ENCODE data around the gene LYZL1. TPM values are rescaled to one million over a fixed set of nuclear protein-coding genes. Genes with fewer than 3 reads are reported as not detected.

The LYZL1 gene
- total RNA-seq, 1 experiment from 2014 or later: not detected

DNA sequence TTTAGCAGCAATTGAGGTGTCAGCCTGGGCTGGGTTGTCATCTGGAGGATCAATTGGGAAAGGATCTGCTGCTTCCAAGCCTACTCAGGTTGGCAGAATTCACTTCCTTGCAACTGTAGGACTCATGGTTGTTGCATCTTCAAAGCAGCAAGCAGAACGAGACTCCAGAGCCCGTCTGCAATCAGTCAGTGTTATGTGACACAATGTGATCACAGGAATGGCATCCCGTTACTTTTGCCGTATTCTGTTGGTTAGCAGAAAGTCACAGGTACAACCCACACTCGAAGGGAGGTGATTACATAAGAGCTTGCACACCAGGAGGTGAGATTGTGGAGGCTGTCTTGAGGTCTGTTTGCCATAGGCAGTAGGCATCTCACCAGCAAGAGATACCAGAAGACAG, 15.4 kb upstream of the LYZL1 start (continued):
- TF ChIP-seq JAZF1 (CRISPR knock-in tag; IDR thresholded peaks at IDR 0.05) (no peak), ETV6 (CRISPR knock-in tag; IDR thresholded peaks at IDR 0.05) (no peak)
- TF ChIP-seq, protein P1, sequence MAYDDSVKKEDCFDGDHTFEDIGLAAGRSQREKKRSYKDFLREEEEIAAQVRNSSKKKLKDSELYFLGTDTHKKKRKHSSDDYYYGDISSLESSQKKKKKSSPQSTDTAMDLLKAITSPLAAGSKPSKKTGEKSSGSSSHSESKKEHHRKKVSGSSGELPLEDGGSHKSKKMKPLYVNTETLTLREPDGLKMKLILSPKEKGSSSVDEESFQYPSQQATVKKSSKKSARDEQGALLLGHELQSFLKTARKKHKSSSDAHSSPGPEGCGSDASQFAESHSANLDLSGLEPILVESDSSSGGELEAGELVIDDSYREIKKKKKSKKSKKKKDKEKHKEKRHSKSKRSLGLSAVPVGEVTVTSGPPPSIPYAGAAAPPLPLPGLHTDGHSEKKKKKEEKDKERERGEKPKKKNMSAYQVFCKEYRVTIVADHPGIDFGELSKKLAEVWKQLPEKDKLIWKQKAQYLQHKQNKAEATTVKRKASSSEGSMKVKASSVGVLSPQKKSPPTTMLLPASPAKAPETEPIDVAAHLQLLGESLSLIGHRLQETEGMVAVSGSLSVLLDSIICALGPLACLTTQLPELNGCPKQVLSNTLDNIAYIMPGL (CRISPR knock-in tag; IDR thresholded peaks at IDR 0.05): no peak
- TF ChIP-seq, protein P2, sequence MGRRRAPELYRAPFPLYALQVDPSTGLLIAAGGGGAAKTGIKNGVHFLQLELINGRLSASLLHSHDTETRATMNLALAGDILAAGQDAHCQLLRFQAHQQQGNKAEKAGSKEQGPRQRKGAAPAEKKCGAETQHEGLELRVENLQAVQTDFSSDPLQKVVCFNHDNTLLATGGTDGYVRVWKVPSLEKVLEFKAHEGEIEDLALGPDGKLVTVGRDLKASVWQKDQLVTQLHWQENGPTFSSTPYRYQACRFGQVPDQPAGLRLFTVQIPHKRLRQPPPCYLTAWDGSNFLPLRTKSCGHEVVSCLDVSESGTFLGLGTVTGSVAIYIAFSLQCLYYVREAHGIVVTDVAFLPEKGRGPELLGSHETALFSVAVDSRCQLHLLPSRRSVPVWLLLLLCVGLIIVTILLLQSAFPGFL (CRISPR knock-in tag; IDR thresholded peaks at IDR 0.05; ENCODE audit: borderline replicate concordance): no peak
- TF ChIP-seq, protein P3, sequence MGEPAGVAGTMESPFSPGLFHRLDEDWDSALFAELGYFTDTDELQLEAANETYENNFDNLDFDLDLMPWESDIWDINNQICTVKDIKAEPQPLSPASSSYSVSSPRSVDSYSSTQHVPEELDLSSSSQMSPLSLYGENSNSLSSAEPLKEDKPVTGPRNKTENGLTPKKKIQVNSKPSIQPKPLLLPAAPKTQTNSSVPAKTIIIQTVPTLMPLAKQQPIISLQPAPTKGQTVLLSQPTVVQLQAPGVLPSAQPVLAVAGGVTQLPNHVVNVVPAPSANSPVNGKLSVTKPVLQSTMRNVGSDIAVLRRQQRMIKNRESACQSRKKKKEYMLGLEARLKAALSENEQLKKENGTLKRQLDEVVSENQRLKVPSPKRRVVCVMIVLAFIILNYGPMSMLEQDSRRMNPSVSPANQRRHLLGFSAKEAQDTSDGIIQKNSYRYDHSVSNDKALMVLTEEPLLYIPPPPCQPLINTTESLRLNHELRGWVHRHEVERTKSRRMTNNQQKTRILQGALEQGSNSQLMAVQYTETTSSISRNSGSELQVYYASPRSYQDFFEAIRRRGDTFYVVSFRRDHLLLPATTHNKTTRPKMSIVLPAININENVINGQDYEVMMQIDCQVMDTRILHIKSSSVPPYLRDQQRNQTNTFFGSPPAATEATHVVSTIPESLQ (CRISPR knock-in tag; IDR thresholded peaks at IDR 0.05): no peak

DNA sequence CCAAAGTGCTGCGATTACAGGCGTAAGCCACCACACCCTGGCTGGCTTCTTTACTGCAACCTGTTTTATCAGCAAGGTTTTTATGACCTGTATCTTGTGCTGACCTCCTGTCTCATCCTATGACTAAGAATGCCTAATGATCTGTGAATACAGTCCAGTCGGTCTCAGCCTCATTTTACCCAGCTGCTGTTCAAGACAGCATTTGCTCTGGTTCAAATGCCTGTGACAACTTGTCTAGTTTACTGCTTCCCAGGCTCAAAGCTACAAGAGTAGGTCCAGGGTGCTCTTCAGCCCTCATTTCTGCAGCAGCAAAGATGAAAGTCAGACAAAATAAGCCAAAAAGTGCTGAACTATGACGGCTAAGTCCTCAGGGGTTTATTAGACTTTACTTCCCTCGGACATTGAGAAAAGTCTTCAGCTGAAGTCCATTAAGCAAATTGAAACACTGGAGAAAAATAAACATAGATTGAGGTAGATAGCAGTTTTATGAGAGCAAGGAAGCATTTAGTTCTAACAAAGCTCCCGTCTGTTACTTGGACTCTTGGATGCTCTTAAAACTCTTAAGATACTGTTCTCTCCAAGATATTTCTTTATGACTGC, 12.5 kb upstream of the LYZL1 start:
- POLR2A ChIA-PET: no interaction called here
- Mint-ChIP-seq H3K9me3 (peaks cover 11% of the 10 kb centered on the region), H3K36me3 (peaks cover 5% of the 10 kb centered on the region), H3K27ac (no peak overlapping the region), H3K4me1 (peaks cover 14% of the 10 kb centered on the region), H3K27me3 (ENCODE audit: low read depth) (no peaks in the 10 kb centered on the region), H3K4me3 (no peak overlapping the region)
- DNase-seq (ENCODE audit: low spot score) (no peak), ATAC-seq (no peak)
- CTCF ChIA-PET: no interaction called here
- TF ChIP-seq, protein P4, sequence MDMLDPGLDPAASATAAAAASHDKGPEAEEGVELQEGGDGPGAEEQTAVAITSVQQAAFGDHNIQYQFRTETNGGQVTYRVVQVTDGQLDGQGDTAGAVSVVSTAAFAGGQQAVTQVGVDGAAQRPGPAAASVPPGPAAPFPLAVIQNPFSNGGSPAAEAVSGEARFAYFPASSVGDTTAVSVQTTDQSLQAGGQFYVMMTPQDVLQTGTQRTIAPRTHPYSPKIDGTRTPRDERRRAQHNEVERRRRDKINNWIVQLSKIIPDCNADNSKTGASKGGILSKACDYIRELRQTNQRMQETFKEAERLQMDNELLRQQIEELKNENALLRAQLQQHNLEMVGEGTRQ (CRISPR knock-in tag; IDR thresholded peaks at IDR 0.05): no peak
- TF ChIP-seq SMAD3 (CRISPR knock-in tag; IDR thresholded peaks at IDR 0.05; ENCODE audit: borderline replicate concordance) (no peak), HMGA2 (CRISPR knock-in tag; IDR thresholded peaks at IDR 0.05) (no peak), ETV6 (CRISPR knock-in tag; IDR thresholded peaks at IDR 0.05) (no peak), ZNF317 (CRISPR knock-in tag; IDR thresholded peaks at IDR 0.05; ENCODE audit: borderline replicate concordance, low read depth) (no peak), ZNF219 (CRISPR knock-in tag; IDR thresholded peaks at IDR 0.05; ENCODE audit: borderline replicate concordance) (no peak), GRHL2 (CRISPR knock-in tag; IDR thresholded peaks at IDR 0.05; ENCODE audit: insufficient replicate concordance, severe bottlenecking) (no peak), MYBL2 (CRISPR knock-in tag; IDR thresholded peaks at IDR 0.05) (no peak), ZNF138 (CRISPR knock-in tag; conservative IDR thresholded peaks at IDR 0.05) (no peak), CREM (CRISPR knock-in tag; IDR thresholded peaks at IDR 0.05) (no peak)
- TF ChIP-seq, protein P5, sequence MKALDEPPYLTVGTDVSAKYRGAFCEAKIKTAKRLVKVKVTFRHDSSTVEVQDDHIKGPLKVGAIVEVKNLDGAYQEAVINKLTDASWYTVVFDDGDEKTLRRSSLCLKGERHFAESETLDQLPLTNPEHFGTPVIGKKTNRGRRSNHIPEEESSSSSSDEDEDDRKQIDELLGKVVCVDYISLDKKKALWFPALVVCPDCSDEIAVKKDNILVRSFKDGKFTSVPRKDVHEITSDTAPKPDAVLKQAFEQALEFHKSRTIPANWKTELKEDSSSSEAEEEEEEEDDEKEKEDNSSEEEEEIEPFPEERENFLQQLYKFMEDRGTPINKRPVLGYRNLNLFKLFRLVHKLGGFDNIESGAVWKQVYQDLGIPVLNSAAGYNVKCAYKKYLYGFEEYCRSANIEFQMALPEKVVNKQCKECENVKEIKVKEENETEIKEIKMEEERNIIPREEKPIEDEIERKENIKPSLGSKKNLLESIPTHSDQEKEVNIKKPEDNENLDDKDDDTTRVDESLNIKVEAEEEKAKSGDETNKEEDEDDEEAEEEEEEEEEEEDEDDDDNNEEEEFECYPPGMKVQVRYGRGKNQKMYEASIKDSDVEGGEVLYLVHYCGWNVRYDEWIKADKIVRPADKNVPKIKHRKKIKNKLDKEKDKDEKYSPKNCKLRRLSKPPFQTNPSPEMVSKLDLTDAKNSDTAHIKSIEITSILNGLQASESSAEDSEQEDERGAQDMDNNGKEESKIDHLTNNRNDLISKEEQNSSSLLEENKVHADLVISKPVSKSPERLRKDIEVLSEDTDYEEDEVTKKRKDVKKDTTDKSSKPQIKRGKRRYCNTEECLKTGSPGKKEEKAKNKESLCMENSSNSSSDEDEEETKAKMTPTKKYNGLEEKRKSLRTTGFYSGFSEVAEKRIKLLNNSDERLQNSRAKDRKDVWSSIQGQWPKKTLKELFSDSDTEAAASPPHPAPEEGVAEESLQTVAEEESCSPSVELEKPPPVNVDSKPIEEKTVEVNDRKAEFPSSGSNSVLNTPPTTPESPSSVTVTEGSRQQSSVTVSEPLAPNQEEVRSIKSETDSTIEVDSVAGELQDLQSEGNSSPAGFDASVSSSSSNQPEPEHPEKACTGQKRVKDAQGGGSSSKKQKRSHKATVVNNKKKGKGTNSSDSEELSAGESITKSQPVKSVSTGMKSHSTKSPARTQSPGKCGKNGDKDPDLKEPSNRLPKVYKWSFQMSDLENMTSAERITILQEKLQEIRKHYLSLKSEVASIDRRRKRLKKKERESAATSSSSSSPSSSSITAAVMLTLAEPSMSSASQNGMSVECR (CRISPR knock-in tag; IDR thresholded peaks at IDR 0.05; ENCODE audit: borderline replicate concordance): no peak
- TF ChIP-seq, protein P6, sequence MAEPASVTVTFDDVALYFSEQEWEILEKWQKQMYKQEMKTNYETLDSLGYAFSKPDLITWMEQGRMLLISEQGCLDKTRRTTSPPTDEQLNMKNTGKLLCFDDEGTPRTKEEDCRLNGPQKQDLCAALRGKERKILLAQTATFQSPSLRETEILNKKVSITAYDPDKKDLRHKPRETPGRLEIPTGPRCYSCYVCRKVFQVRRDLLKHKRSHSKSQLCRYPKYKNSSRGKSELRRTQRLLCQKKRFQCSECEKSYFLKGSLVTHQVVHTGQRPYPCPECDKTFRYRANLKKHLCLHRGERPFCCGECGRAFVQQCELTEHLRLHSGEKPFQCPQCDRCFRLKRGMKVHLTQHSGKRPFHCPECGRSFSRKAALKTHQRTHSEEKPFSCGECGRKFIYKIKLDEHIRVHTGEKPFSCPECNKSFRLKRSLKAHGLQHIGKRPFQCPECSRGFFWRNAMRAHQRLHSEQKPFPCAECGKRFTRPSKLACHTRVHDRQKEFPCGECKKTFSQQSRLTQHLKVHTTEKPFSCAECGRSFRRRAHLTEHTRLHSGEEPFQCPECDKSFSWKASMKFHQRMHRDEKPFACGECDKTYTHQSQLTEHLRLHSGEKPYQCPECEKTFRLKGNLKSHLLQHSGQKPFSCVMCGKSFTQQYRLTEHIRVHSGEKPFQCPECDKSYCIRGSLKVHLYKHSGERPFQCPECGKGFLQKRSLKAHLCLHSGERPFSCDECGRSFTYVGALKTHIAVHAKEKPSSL (CRISPR knock-in tag; conservative IDR thresholded peaks at IDR 0.05): no peak
- TF ChIP-seq, protein P7, sequence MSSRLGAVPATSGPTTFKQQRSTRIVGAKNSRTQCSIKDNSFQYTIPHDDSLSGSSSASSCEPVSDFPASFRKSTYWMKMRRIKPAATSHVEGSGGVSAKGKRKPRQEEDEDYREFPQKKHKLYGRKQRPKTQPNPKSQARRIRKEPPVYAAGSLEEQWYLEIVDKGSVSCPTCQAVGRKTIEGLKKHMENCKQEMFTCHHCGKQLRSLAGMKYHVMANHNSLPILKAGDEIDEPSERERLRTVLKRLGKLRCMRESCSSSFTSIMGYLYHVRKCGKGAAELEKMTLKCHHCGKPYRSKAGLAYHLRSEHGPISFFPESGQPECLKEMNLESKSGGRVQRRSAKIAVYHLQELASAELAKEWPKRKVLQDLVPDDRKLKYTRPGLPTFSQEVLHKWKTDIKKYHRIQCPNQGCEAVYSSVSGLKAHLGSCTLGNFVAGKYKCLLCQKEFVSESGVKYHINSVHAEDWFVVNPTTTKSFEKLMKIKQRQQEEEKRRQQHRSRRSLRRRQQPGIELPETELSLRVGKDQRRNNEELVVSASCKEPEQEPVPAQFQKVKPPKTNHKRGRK (CRISPR knock-in tag; IDR thresholded peaks at IDR 0.05; ENCODE audit: borderline replicate concordance): no peak
- TF ChIP-seq, protein P8, sequence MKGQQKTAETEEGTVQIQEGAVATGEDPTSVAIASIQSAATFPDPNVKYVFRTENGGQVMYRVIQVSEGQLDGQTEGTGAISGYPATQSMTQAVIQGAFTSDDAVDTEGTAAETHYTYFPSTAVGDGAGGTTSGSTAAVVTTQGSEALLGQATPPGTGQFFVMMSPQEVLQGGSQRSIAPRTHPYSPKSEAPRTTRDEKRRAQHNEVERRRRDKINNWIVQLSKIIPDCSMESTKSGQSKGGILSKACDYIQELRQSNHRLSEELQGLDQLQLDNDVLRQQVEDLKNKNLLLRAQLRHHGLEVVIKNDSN (CRISPR knock-in tag; IDR thresholded peaks at IDR 0.05): no peak
